Measurements from ENCODE around the gene NPAS3.

Gene NPAS3

DNA sequence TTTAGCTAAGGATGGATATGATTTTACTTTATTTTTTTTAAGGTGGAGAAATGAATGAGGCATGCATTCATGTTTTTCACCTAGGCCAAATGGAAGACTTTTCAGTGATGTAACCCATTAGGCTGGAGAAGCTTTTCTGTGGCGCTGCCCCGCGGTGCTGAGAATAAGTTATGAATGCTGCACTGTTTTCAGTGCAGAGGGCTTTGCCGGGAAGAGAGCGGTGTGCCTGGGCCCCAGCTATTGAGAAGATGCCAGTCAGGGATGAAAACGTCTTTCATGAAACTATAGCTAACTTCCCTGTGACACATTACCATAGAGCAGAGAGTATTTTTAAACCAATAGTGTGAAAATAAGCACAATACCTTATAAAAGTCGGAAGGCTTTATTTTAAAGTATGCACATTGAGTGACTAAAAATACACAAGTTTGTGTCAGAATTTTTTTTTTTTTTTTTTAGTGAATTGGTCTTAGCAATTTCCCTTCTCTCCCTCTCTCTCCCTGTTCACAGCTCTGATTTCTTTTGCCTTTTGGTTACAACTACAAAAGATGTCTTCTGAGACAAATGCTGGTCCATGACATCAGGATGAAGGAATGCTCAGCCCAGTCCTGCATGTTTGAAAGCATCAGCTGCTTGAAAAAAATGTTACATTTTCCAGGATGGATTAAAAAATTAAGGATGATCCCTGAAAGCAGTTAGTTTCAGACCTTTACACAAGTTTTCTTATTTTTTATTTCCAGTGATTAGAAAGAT is 48.3 kb downstream of the NPAS3 start:
- no peak overlapping the region for H3K4me3 ChIP-seq (ENCODE audit: low read depth, low read length)
- TF ChIP-seq, protein P1, sequence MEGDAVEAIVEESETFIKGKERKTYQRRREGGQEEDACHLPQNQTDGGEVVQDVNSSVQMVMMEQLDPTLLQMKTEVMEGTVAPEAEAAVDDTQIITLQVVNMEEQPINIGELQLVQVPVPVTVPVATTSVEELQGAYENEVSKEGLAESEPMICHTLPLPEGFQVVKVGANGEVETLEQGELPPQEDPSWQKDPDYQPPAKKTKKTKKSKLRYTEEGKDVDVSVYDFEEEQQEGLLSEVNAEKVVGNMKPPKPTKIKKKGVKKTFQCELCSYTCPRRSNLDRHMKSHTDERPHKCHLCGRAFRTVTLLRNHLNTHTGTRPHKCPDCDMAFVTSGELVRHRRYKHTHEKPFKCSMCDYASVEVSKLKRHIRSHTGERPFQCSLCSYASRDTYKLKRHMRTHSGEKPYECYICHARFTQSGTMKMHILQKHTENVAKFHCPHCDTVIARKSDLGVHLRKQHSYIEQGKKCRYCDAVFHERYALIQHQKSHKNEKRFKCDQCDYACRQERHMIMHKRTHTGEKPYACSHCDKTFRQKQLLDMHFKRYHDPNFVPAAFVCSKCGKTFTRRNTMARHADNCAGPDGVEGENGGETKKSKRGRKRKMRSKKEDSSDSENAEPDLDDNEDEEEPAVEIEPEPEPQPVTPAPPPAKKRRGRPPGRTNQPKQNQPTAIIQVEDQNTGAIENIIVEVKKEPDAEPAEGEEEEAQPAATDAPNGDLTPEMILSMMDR (IDR thresholded peaks at IDR 0.05; ENCODE audit: low read depth, low read length), result no peak

DNA sequence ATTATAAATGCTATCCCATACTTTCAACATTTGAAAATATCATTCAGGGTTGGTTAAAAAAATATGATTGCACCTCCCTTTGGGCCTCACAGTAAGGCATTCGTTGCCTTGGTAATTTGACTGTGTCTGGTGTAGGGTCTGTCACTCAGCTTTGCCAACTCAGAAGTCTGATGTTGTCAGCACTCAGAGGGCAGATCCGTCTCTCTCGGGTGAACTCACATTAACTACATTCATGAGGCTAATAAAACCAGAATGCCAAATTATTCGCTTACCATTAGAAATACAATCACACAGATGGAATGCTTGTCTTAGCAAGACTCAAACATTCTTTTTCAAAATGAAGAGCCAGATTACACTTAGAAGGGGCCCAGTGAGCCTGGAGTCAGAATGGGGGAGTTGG is 53.0 kb downstream of the NPAS3 start:
- TF ChIP-seq, protein P1 (IDR thresholded peaks at IDR 0.05; ENCODE audit: low read depth, low read length), result no peak
- no peak overlapping the region for H3K4me3 ChIP-seq (ENCODE audit: low read depth, low read length)

DNA sequence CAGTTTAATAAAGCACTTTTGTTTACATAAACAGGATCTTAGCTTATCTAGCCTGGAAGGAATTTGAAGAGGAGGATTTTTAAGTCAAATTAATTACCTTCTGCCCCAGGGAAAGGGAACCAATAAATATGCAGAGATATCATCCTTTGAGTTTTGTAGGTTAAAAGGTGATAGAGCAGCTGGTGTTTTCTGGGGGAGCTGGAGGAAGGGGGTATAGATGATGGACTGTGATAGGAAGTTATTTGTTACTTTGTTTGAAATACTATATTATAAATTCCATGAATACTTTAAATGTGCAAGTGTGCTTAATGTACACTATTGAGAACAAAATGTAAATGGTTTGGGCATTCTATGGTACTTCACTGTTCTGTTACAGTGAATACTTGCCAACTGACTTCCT is 55.2 kb downstream of the NPAS3 start:
- H3K4me3 ChIP-seq (ENCODE audit: low read depth, low read length), result no peak overlapping the region
- TF ChIP-seq, protein P1 (IDR thresholded peaks at IDR 0.05; ENCODE audit: low read depth, low read length), result no peak

DNA sequence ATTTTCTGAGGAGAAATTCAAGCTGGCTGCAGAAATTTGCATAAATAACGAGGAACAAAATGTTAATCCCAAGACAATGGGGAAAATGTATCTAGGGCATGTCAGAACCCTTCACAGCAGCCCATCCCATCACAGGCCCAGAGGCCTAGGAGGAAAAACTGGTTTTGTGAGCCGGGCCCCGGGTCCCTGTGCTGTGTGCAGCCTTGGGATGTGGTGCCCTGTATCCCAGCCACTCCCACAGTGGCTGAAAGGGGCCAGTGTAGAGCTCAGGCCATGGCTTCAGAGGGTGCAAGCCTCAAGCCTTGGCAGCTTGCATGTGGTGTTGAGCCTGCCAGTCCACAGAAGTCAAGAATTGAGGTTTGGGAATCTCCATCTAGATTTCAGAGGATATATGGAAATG is 57.7 kb downstream of the NPAS3 start:
- TF ChIP-seq, protein P1 (IDR thresholded peaks at IDR 0.05; ENCODE audit: low read depth, low read length), result no peak
- H3K4me3 ChIP-seq (ENCODE audit: low read depth, low read length), result no peak overlapping the region

DNA sequence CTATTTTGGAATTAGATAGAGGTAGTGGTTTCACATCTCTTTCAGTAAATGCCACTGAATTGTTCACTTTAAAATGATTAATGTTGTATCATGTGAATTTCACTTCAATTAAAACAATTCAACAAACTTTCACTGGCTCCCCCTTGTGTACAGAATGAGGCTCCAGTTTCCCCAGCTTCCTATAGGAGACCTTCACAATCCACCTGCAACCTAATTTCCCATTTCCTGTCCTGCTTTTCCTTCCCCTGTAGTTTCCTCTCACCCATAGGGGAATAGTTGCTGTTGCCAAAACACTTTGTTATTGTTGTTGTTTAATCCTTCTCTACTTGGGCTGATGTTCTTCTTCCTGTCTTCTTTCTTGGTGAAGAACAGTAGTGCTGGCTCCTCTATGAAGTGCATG is 59.8 kb downstream of the NPAS3 start:
- no peak overlapping the region for H3K4me3 ChIP-seq (ENCODE audit: low read depth, low read length)
- TF ChIP-seq, protein P1 (IDR thresholded peaks at IDR 0.05; ENCODE audit: low read depth, low read length), result no peak

DNA sequence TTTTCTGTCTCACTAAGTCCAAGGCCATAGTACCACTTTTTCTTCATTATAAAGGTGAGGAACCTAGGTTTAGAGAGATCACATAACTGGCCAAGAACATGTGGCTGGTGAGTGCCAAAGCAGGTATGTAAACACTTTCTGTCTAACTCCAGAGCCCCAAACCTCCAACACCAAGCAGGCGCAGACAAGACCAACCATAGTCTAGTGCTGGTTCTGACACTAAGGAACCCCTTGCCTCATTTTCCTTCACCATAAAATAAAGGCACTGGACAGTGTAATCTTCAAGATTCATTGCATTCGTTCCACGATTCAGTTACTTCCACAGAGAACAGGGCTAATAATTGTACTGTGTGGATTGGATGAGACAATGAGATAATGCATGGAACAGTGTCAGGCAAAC is 71.0 kb downstream of the NPAS3 start:
- TF ChIP-seq, protein P1 (IDR thresholded peaks at IDR 0.05; ENCODE audit: low read depth, low read length), result no peak
- H3K4me3 ChIP-seq (ENCODE audit: low read depth, low read length), result no peak overlapping the region

DNA sequence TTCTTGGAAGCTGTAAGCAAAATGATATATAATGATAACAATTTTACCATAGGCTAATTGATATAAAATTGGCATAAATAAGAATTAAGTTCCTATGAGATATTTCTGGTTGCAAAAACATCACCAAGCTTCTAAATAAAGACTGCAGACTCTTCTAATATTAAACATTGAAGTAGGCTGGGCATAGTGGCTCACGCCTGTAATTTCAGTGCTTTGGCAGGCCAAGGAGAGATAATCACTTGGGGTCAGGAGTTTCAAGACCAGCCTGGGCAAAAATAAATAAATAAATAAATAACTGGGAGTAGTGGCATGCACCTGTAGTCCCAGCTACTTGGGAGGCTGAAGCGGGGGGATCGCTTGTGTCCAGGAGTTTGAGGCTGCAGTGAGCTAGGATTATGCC is 71.8 kb downstream of the NPAS3 start:
- TF ChIP-seq, protein P1 (IDR thresholded peaks at IDR 0.05; ENCODE audit: low read depth, low read length), result no peak

More for the DNA sequence above, 71.8 kb downstream of the NPAS3 start:
- H3K4me3 ChIP-seq (ENCODE audit: low read depth, low read length), result no peak overlapping the region

Data from WI38 (cell line).